Measurements from ENCODE around the gene GRIK4.

The GRIK4 gene

GRCh38 chr11:120929664-120930154 is 418.2 kb downstream of the GRIK4 start:
- peak; percentile 10 to 21 for DNase-seq

GRCh38 chr11:120931057-120931779 is 419.7 kb downstream of the GRIK4 start:
- DNase-seq, result no peak

- no peak for DNase-seq
These were observed 420.9 kb downstream of the GRIK4 start for GRCh38 chr11:120932305-120932915.

GRCh38 chr11:120936356-120936755 is 424.8 kb downstream of the GRIK4 start:
- DNase-seq, result no peak

GRCh38 chr11:120937501-120937900 is 426.0 kb downstream of the GRIK4 start:
- no peak for DNase-seq

GRCh38 chr11:120938260-120938659 is 426.7 kb downstream of the GRIK4 start:
- no peak for DNase-seq

- no peak for DNase-seq
These were observed 428.8 kb downstream of the GRIK4 start for GRCh38 chr11:120940160-120940848.

GRCh38 chr11:120941000-120941399 is 429.5 kb downstream of the GRIK4 start:
- no peak for DNase-seq

- no peak for DNase-seq
These were observed 431.2 kb downstream of the GRIK4 start for GRCh38 chr11:120942701-120943100.

GRCh38 chr11:120945042-120945441 is 433.5 kb downstream of the GRIK4 start:
- no peak for DNase-seq

- DNase-seq, result no peak
These were observed 439.3 kb downstream of the GRIK4 start for GRCh38 chr11:120950880-120951279.

- DNase-seq, result peak; percentile 15 to 62
These were observed 441.2 kb downstream of the GRIK4 start for GRCh38 chr11:120952461-120953434.

- no peak for DNase-seq
These were observed 442.8 kb downstream of the GRIK4 start for GRCh38 chr11:120954381-120954780.

GRCh38 chr11:120956710-120957495 is 445.4 kb downstream of the GRIK4 start:
- peak in 1 of 2 donors; percentile 3 for DNase-seq

GRCh38 chr11:120958185-120958584 is 446.6 kb downstream of the GRIK4 start:
- DNase-seq, result no peak

GRCh38 chr11:120959189-120959588 is 447.6 kb downstream of the GRIK4 start:
- no peak for DNase-seq

- no peak for DNase-seq
These were observed 453.3 kb downstream of the GRIK4 start for GRCh38 chr11:120964857-120965256.

GRCh38 chr11:120966840-120967239 is 455.3 kb downstream of the GRIK4 start:
- DNase-seq, result no peak

- DNase-seq, result no peak
These were observed 458.4 kb downstream of the GRIK4 start for GRCh38 chr11:120969993-120970392.

- no peak for DNase-seq
These were observed 460.3 kb downstream of the GRIK4 start for GRCh38 chr11:120971825-120972224.

GRCh38 chr11:120972621-120973020 is 461.1 kb downstream of the GRIK4 start:
- no peak for DNase-seq

- DNase-seq, result no peak
These were observed 462.0 kb downstream of the GRIK4 start for GRCh38 chr11:120973501-120973900.
